Measurements from ENCODE around the gene COL1A2. TPM values are rescaled to one million over a fixed set of nuclear protein-coding genes. Genes with fewer than 3 reads are reported as not detected.

COL1A2 gene
- total RNA-seq, 1 donor from 2014 or later, result 11.2 TPM

DNA sequence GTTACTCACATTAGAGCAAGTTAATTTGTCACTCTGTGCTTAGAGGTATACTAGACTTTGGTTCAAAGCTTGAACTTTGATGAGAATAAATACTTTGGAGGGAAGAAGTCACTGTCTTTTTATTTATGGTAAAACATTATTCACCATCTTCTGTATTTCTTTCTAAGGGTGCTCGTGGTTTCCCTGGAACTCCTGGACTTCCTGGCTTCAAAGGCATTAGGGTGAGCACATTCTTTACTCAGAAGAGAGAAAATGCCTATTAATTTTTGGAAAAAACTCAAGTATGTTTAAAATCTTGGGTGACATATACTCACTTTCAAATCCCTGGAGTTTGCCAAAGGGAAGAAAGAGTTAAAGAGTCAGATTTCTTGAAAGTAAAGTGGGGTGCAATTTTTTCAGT, 10.8 kb downstream of the COL1A2 start:
- H3K36me3 ChIP-seq (ENCODE audit: control insufficient read depth, insufficient read depth, low read length), result no peaks in the 10 kb centered on the region
- no peak for DNase-seq (ENCODE audit: low read depth)
- H3K27me3 ChIP-seq (ENCODE audit: control insufficient read depth, insufficient read depth, low read length), result no peaks in the 10 kb centered on the region

DNA sequence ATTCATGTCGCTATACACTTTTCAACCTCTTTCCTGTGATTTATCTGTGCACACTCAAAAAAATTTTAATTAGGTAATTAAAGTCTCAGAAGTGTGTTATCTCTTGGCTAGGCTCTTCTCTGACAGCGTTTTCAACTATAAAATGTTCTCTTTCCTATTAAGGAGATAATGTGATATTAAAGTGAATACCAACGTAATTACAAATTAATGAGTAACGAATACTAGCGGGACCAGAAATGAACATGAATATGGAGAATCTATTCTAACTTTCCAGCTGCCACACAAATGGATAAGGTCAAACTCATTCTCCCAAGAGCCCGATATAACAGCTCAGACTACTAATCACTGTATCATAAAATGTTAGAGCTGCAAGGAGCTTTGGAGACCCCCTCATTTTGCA, 12.0 kb downstream of the COL1A2 start:
- no peak overlapping the region for H3K4me3 ChIP-seq (ENCODE audit: low read depth, low read length)
- DNase-seq (ENCODE audit: low read depth), result no peak
- H3K27me3 ChIP-seq (ENCODE audit: control insufficient read depth, insufficient read depth, low read length), result no peaks in the 10 kb centered on the region
- no peaks in the 10 kb centered on the region for H3K36me3 ChIP-seq (ENCODE audit: control insufficient read depth, insufficient read depth, low read length)
- TF ChIP-seq, protein P1, sequence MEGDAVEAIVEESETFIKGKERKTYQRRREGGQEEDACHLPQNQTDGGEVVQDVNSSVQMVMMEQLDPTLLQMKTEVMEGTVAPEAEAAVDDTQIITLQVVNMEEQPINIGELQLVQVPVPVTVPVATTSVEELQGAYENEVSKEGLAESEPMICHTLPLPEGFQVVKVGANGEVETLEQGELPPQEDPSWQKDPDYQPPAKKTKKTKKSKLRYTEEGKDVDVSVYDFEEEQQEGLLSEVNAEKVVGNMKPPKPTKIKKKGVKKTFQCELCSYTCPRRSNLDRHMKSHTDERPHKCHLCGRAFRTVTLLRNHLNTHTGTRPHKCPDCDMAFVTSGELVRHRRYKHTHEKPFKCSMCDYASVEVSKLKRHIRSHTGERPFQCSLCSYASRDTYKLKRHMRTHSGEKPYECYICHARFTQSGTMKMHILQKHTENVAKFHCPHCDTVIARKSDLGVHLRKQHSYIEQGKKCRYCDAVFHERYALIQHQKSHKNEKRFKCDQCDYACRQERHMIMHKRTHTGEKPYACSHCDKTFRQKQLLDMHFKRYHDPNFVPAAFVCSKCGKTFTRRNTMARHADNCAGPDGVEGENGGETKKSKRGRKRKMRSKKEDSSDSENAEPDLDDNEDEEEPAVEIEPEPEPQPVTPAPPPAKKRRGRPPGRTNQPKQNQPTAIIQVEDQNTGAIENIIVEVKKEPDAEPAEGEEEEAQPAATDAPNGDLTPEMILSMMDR (IDR thresholded peaks at IDR 0.05; ENCODE audit: insufficient read depth, low read length, poor library complexity, severe bottlenecking), result no peak

More for the DNA sequence above, 10.8 kb downstream of the COL1A2 start:
- TF ChIP-seq, protein P1 (IDR thresholded peaks at IDR 0.05; ENCODE audit: insufficient read depth, low read length, poor library complexity, severe bottlenecking), result no peak
- no peak overlapping the region for H3K4me3 ChIP-seq (ENCODE audit: low read depth, low read length)

DNA sequence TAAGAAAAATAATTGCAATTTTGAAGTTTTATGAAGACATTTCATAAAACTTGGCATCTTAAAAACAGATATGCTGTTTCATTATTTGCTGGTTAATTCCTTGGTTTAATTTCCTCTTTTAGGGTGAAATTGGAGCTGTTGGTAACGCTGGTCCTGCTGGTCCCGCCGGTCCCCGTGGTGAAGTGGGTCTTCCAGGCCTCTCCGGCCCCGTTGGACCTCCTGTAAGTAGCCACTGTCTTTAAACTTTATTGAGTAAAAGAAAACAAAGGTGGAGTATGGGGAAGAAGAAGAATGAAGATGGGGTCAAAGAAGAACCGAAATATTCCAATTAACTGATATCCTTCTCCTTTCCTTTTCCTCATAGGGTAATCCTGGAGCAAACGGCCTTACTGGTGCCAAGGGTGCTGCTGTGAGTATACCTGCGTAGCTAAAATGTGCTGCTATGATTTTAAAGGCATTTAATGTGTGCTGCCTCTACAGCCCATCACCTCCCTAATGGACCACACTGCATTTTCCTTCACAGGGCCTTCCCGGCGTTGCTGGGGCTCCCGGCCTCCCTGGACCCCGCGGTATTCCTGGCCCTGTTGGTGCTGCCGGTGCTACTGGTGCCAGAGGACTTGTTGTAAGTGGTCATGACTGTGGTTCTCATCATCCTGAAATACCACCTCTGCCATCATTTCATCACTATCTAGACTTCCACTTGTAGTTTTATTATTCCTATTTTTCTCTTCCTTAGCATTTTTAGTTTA, 14.7 kb downstream of the COL1A2 start:
- TF ChIP-seq, protein P1 (IDR thresholded peaks at IDR 0.05; ENCODE audit: insufficient read depth, low read length, poor library complexity, severe bottlenecking), result no peak
- no peak for DNase-seq (ENCODE audit: low read depth)
- H3K36me3 ChIP-seq (ENCODE audit: control insufficient read depth, insufficient read depth, low read length), result no peaks in the 10 kb centered on the region
- H3K27me3 ChIP-seq (ENCODE audit: control insufficient read depth, insufficient read depth, low read length), result no peaks in the 10 kb centered on the region
- no peak overlapping the region for H3K4me3 ChIP-seq (ENCODE audit: low read depth, low read length)

DNA sequence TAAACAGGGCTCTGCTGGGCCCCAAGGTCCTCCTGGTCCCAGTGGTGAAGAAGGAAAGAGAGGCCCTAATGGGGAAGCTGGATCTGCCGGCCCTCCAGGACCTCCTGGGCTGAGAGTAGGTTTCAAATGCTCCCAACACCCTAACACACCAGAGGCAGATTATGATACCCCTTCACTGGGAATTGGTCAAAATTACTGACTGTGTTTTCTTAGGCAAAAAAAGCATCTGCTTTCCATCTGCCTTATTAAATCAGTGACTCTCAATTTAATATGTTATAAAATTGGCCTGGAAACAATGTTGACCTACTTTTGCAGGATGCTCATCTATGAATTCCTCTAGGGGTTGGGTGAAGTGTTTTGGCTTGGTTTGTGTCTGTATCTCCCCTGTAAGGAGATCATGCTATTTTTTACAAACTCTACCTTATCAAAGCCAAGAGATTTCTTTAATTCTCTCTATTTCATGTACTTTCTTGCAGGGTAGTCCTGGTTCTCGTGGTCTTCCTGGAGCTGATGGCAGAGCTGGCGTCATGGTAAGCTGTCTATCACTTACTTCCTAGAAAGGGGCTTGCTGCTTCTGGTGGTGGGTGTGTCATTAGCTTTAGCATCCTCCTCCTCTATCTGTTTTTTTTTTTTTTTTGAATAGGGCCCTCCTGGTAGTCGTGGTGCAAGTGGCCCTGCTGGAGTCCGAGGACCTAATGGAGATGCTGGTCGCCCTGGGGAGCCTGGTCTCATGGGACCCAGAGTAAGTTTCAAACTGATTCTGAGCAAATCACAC, 15.9 kb downstream of the COL1A2 start:
- Histone ChIP-seq H3K36me3 (ENCODE audit: control insufficient read depth, insufficient read depth, low read length) (no peaks in the 10 kb centered on the region), H3K4me3 (ENCODE audit: low read depth, low read length) (no peak overlapping the region), H3K27me3 (ENCODE audit: control insufficient read depth, insufficient read depth, low read length) (no peaks in the 10 kb centered on the region)
- TF ChIP-seq, protein P1 (IDR thresholded peaks at IDR 0.05; ENCODE audit: insufficient read depth, low read length, poor library complexity, severe bottlenecking), result no peak
- no peak for DNase-seq (ENCODE audit: low read depth)

DNA sequence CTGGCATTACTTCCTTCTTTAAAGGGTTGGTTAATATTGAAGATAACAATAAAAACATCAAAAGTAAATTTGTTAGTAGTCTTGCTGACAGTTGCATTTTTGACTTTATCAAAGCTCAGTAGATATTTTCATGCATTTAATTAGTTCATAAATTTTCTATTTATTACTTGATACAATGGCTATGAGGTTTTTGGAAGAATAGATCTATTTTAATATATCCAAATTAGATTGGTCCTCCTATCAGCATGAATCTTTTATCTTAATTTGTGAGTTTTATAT, 16.4 kb downstream of the COL1A2 start:
- Histone ChIP-seq H3K4me3 (ENCODE audit: low read depth, low read length) (no peak overlapping the region), H3K27me3 (ENCODE audit: control insufficient read depth, insufficient read depth, low read length) (no peaks in the 10 kb centered on the region), H3K36me3 (ENCODE audit: control insufficient read depth, insufficient read depth, low read length) (no peaks in the 10 kb centered on the region)
- TF ChIP-seq, protein P1 (IDR thresholded peaks at IDR 0.05; ENCODE audit: insufficient read depth, low read length, poor library complexity, severe bottlenecking), result no peak
- DNase-seq (ENCODE audit: low read depth), result no peak
